Vagina (tissue), 2 donors: Measurements from ENCODE around the gene EVX2.

Experiments
- POLR2A ChIP-seq, 2 donors: fragments of 450-650 bp; IDR thresholded peaks; one replicate each; pipeline ENCODE4 v1.6.1; 2017; ENCODE audit warnings: antibody characterized with exemption in 2 of 2, mild to moderate bottlenecking in 2 of 2, moderate library complexity in 2 of 2
- TF ChIP-seq, protein P1 (sequence below), 3 experiments: fragments of 450-650 bp in 2 of 3; fragments of 200-600 bp in 1 of 3; sonication (generic) in 1 of 3; IDR thresholded peaks; one replicate each; pipeline ENCODE4 v1.5.1; 2017 to 2019; ENCODE audit warnings: antibody characterized with exemption in 3 of 3, mild to moderate bottlenecking in 2 of 3, moderate library complexity in 2 of 3

DNA sequence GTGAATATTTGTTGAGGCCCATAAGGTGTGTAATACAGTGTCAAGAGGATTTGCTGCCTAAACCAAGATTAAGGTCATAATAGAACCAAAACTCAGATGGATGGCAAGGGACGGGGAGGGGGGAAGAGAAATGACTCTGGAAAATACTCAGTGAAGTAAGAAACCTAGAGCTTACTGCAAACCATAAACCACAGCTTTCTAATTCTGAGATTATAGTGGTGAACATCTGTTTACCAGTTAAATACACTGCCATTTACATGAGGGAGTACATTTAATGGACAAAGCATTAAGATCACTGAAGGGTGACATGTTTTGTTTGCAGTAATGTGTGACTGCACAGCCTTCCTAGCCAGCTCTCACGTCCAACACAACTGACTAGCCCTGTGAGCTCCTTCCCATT is 19.8 kb downstream of the EVX2 start:
- TF ChIP-seq, protein P1, sequence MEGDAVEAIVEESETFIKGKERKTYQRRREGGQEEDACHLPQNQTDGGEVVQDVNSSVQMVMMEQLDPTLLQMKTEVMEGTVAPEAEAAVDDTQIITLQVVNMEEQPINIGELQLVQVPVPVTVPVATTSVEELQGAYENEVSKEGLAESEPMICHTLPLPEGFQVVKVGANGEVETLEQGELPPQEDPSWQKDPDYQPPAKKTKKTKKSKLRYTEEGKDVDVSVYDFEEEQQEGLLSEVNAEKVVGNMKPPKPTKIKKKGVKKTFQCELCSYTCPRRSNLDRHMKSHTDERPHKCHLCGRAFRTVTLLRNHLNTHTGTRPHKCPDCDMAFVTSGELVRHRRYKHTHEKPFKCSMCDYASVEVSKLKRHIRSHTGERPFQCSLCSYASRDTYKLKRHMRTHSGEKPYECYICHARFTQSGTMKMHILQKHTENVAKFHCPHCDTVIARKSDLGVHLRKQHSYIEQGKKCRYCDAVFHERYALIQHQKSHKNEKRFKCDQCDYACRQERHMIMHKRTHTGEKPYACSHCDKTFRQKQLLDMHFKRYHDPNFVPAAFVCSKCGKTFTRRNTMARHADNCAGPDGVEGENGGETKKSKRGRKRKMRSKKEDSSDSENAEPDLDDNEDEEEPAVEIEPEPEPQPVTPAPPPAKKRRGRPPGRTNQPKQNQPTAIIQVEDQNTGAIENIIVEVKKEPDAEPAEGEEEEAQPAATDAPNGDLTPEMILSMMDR (IDR thresholded peaks at IDR 0.05), result no peak
- TF ChIP-seq POLR2A (IDR thresholded peaks at IDR 0.05), result no peak
